Measurements from ENCODE around the gene LUM. TPM values are rescaled to one million over a fixed set of nuclear protein-coding genes. Genes with fewer than 3 reads are reported as not detected.
"Not testable (repeated sequence)": the region's sequence is repeated elsewhere in the genome, so short reads cannot be mapped to it uniquely, and the experiment has no call there.

The LUM gene
- total RNA-seq, 2 experiments from 2014 or later = not detected

DNA sequence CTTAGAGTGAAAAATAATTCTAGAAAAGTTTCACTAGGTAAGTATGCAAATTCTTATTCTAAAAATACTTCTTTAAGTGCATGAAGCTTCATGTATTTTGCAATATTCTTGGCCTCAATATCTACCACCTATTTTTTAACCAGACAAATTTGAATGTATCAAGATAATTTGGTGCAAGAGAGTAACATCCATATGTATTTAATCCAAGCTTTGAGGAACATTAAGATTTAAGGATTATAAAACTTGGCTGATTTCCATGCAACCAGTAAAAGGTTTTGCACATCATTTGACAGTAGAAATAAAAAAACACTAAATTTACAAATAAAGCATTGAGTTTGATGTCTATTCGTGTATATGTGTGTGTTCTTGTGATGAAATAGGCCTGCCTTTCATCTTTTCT, 7.7 kb downstream of the LUM start:
- CTCF ChIA-PET = no interaction called here
- no peak overlapping the region for H3K4me3 Mint-ChIP-seq
- ATAC-seq = no peak
- H3K27me3 Mint-ChIP-seq = peaks cover 4% of the 10 kb centered on the region
- H3K27ac Mint-ChIP-seq = no peak overlapping the region
- DNase-seq = no peak
- no peaks in the 10 kb centered on the region for H3K36me3 Mint-ChIP-seq
- no peaks in the 10 kb centered on the region for H3K4me1 Mint-ChIP-seq
- H3K9me3 Mint-ChIP-seq (ENCODE audit: low read depth) = no peaks in the 10 kb centered on the region

GRCh38 chr12:91103101-91103500, 8.2 kb downstream of the LUM start:
- Mint-ChIP-seq H3K27ac (no peak overlapping the region), H3K27me3 (peaks cover 4% of the 10 kb centered on the region), H3K36me3 (no peaks in the 10 kb centered on the region), H3K4me1 (no peaks in the 10 kb centered on the region), H3K4me3 (no peak overlapping the region), H3K9me3 (ENCODE audit: low read depth) (no peaks in the 10 kb centered on the region)
- DNase-seq = no peak
- ATAC-seq = no peak
- CTCF ChIA-PET = no interaction called here

DNA sequence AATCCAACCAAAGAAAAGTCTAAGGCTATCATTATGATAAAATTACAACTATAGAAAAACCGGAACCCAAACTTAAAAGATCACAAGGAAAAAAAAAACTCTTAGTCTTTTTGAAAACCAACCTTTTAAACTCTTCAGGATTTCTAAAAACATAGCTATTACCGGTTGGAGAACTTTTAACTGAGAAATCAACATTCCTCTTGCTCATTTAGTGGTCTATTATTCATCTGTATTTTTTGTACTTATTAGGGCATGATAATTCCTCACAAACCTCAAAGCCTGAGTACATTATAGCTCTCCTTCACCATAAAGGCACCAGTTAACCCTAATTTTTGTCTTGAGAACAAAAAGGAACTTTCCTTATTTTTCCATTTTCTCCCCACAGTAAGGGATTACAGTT, 10.4 kb downstream of the LUM start:
- H3K36me3 Mint-ChIP-seq = no peaks in the 10 kb centered on the region
- H3K4me1 Mint-ChIP-seq = no peaks in the 10 kb centered on the region
- CTCF ChIA-PET = interaction anchor here (1.0 kb wide), 1 partner anchor 8 kb away, joined by 3 read pairs; no protein-coding TSS in a partner anchor
- H3K4me3 Mint-ChIP-seq = no peak overlapping the region
- DNase-seq (no peak), ATAC-seq (no peak)
- no peak overlapping the region for H3K27ac Mint-ChIP-seq
- peaks cover 4% of the 10 kb centered on the region for H3K27me3 Mint-ChIP-seq
- H3K9me3 Mint-ChIP-seq (ENCODE audit: low read depth) = no peaks in the 10 kb centered on the region

GRCh38 chr12:91099836-91100235, 11.5 kb downstream of the LUM start:
- DNase-seq (no peak), ATAC-seq (no peak)
- Mint-ChIP-seq H3K4me1 (no peaks in the 10 kb centered on the region), H3K27ac (no peak overlapping the region), H3K27me3 (no peaks in the 10 kb centered on the region), H3K4me3 (no peak overlapping the region), H3K36me3 (no peaks in the 10 kb centered on the region), H3K9me3 (ENCODE audit: low read depth) (no peaks in the 10 kb centered on the region)
- CTCF ChIA-PET = no interaction called here

GRCh38 chr12:91099341-91099740, 12.0 kb downstream of the LUM start:
- Mint-ChIP-seq H3K4me3 (no peak overlapping the region), H3K4me1 (no peaks in the 10 kb centered on the region), H3K27me3 (no peaks in the 10 kb centered on the region), H3K36me3 (no peaks in the 10 kb centered on the region), H3K27ac (no peak overlapping the region), H3K9me3 (ENCODE audit: low read depth) (no peaks in the 10 kb centered on the region)
- DNase-seq = no peak
- no peak for ATAC-seq
- CTCF ChIA-PET = no interaction called here

DNA sequence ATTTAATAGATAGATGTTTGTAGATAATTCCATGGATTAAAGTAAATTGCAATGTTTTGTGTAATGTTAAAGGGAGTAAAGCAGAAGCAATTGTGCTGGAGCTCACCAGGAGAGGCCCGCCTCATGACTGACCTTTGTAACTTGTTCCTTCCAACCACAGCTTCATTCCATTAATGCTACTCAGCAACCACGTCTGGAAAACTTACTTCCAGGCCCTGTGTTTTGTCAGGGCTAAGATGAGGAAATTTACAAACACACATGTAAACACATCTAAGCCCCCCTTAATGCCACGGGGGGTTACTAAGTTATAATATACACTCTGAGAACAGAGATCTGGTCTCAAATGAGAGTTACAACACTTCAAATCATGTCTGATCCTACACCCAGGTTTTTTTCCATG, 12.4 kb downstream of the LUM start:
- DNase-seq = no peak
- H3K36me3 Mint-ChIP-seq = no peaks in the 10 kb centered on the region
- H3K27me3 Mint-ChIP-seq = no peaks in the 10 kb centered on the region
- H3K9me3 Mint-ChIP-seq (ENCODE audit: low read depth) = no peaks in the 10 kb centered on the region
- peaks cover 3% of the 10 kb centered on the region for H3K4me1 Mint-ChIP-seq
- no peak for ATAC-seq
- no peak overlapping the region for H3K27ac Mint-ChIP-seq
- no peak overlapping the region for H3K4me3 Mint-ChIP-seq
- CTCF ChIA-PET = no interaction called here

- no peaks in the 10 kb centered on the region for H3K27me3 Mint-ChIP-seq
- CTCF ChIA-PET = no interaction called here
- no peak for ATAC-seq
- no peaks in the 10 kb centered on the region for H3K36me3 Mint-ChIP-seq
- H3K4me1 Mint-ChIP-seq = peaks cover 3% of the 10 kb centered on the region
- H3K27ac Mint-ChIP-seq = no peak overlapping the region
- DNase-seq = no peak
- no peaks in the 10 kb centered on the region for H3K9me3 Mint-ChIP-seq (ENCODE audit: low read depth)
- H3K4me3 Mint-ChIP-seq = no peak overlapping the region
Measured at GRCh38 chr12:91098461-91098860, 12.8 kb downstream of the LUM start.

GRCh38 chr12:91094957-91095356, 16.3 kb downstream of the LUM start:
- Mint-ChIP-seq H3K36me3 (peaks cover 2% of the 10 kb centered on the region), H3K4me3 (no peak overlapping the region), H3K9me3 (ENCODE audit: low read depth) (peaks cover 1% of the 10 kb centered on the region), H3K27ac (no peak overlapping the region), H3K27me3 (no peaks in the 10 kb centered on the region), H3K4me1 (peaks cover 3% of the 10 kb centered on the region)
- ATAC-seq (no peak), DNase-seq (no peak)
- CTCF ChIA-PET = no interaction called here

GRCh38 chr12:91094032-91094662, 17.1 kb downstream of the LUM start:
- CTCF ChIA-PET = no interaction called here
- no peak overlapping the region for H3K27ac Mint-ChIP-seq
- no peak for ATAC-seq
- peaks cover 2% of the 10 kb centered on the region for H3K36me3 Mint-ChIP-seq
- DNase-seq = no peak
- no peak overlapping the region for H3K4me3 Mint-ChIP-seq
- H3K27me3 Mint-ChIP-seq = no peaks in the 10 kb centered on the region
- H3K9me3 Mint-ChIP-seq (ENCODE audit: low read depth) = peaks cover 4% of the 10 kb centered on the region
- H3K4me1 Mint-ChIP-seq = peaks cover 3% of the 10 kb centered on the region

GRCh38 chr12:91093341-91093740, 18.0 kb downstream of the LUM start:
- CTCF ChIA-PET = no interaction called here
- ATAC-seq = no peak
- Mint-ChIP-seq H3K4me1 (peaks cover 3% of the 10 kb centered on the region), H3K36me3 (peaks cover 2% of the 10 kb centered on the region), H3K4me3 (no peak overlapping the region), H3K27ac (no peak overlapping the region), H3K9me3 (ENCODE audit: low read depth) (peaks cover 9% of the 10 kb centered on the region), H3K27me3 (no peaks in the 10 kb centered on the region)
- DNase-seq = no peak

- Mint-ChIP-seq H3K36me3 (peaks cover 2% of the 10 kb centered on the region), H3K4me1 (peaks cover 3% of the 10 kb centered on the region), H3K27me3 (no peaks in the 10 kb centered on the region), H3K4me3 (no peak overlapping the region), H3K9me3 (ENCODE audit: low read depth) (peaks cover 9% of the 10 kb centered on the region), H3K27ac (no peak overlapping the region)
- ATAC-seq (no peak), DNase-seq (no peak)
- CTCF ChIA-PET = no interaction called here
Measured at GRCh38 chr12:91091916-91092715, 19.2 kb downstream of the LUM start.

- not testable (repeated sequence) for H3K4me1 Mint-ChIP-seq
Measured at GRCh38 chr12:91089953-91090352, 21.3 kb downstream of the LUM start.

GRCh38 chr12:91080041-91080440, 31.3 kb downstream of the LUM start:
- Mint-ChIP-seq H3K27ac (no peak overlapping the region), H3K4me1 (no peaks in the 10 kb centered on the region), H3K4me3 (no peak overlapping the region), H3K27me3 (no peaks in the 10 kb centered on the region), H3K9me3 (ENCODE audit: low read depth) (no peaks in the 10 kb centered on the region), H3K36me3 (no peaks in the 10 kb centered on the region)
- no peak for ATAC-seq
- CTCF ChIA-PET = no interaction called here
- no peak for DNase-seq

More at GRCh38 chr12:91089953-91090352, 21.3 kb downstream of the LUM start:
- H3K36me3 Mint-ChIP-seq; CTCF ChIA-PET; H3K4me3 Mint-ChIP-seq; DNase-seq; H3K27ac Mint-ChIP-seq; H3K27me3 Mint-ChIP-seq; ATAC-seq; H3K9me3 Mint-ChIP-seq (ENCODE audit: low read depth): not testable (repeated sequence)

GRCh38 chr12:91078501-91078900, 32.8 kb downstream of the LUM start:
- Mint-ChIP-seq H3K27ac (no peak overlapping the region), H3K4me3 (no peak overlapping the region), H3K4me1 (no peaks in the 10 kb centered on the region), H3K9me3 (ENCODE audit: low read depth) (no peaks in the 10 kb centered on the region), H3K27me3 (no peaks in the 10 kb centered on the region), H3K36me3 (no peaks in the 10 kb centered on the region)
- DNase-seq (no peak), ATAC-seq (no peak)
- CTCF ChIA-PET = interaction anchor here (1.4 to 1.6 kb wide), 2 partner anchors 12 to 14 kb away, joined by 3 to 4 read pairs; no protein-coding TSS in a partner anchor

Data from activated CD8-positive, alpha-beta memory T cell treated with anti-CD3 and anti-CD28 coated beads, Interleukin-2, amount 10 ng/mL, durations not matched to agents 7 days and 5 days (primary cell).